Activated CD8-positive, alpha-beta T cell treated with anti-CD3 and anti-CD28 coated beads for 36 hours (primary cell): Measurements from ENCODE around the gene AGPAT4. TPM values are rescaled to one million over a fixed set of nuclear protein-coding genes. Genes with fewer than 3 reads are reported as not detected.

Source experiments
- ATAC-seq: fragments of 200-7000 bp; cut with Tn5 transposase; one replicate; pipeline ENCODE4 v1.10.0; 2021; ENCODE audit warnings: mild to moderate bottlenecking, moderate library complexity
- CTCF ChIA-PET: fragments of 350-600 bp; sonication (Branson Sonifier 250); formaldehyde crosslinking; loops from one replicate; lab custom pipeline; 2021; ENCODE audit warnings: antibody characterized with exemption; lab: Charles Lee
- POLR2A ChIA-PET: fragments of 350-600 bp; sonication (Branson Sonifier 250); formaldehyde crosslinking; loops from one replicate; lab custom pipeline; 2021; ENCODE audit warnings: antibody characterized with exemption; lab: Charles Lee
- DNase-seq: peaks from one replicate; pipeline ENCODE4 v3.0.0-alpha.2; 2020
- H3K27ac Mint-ChIP-seq: one replicate; pipeline ENCODE4 v1.8.0; 2021; ENCODE audit warnings: mild to moderate bottlenecking, mixed read lengths
- H3K27me3 Mint-ChIP-seq: one replicate; pipeline ENCODE4 v1.8.0; 2021; ENCODE audit warnings: mixed read lengths
- H3K36me3 Mint-ChIP-seq: one replicate; pipeline ENCODE4 v1.8.0; 2021; ENCODE audit warnings: low read depth, mixed read lengths
- H3K4me1 Mint-ChIP-seq: one replicate; pipeline ENCODE4 v1.8.0; 2021; ENCODE audit warnings: low read depth, mixed read lengths
- H3K4me3 Mint-ChIP-seq: one replicate; pipeline ENCODE4 v1.8.0; 2021; ENCODE audit warnings: mild to moderate bottlenecking, moderate library complexity, mixed read lengths
- H3K9me3 Mint-ChIP-seq: one replicate; pipeline ENCODE4 v1.8.0; 2021; ENCODE audit warnings: mixed read lengths
- intact Hi-C: fragments of 100-400 bp; cut with micrococcal nuclease; formaldehyde crosslinking; loops from one replicate; pipeline ENCODE4 v1.10.0; 2022
- total RNA-seq, 2 experiments: library from RNA; stranded (reverse); gene quantifications; one replicate each; pipeline ENCODE4 v1.2.3, GENCODE V29; 2021
- TF ChIP-seq, protein P1 (sequence below): fragments of 200-600 bp; IDR thresholded peaks from one replicate; pipeline ENCODE4 v1.8.0; 2022; ENCODE audit warnings: antibody characterized with exemption, mild to moderate bottlenecking

The AGPAT4 gene
- total RNA-seq, 2 experiments from 2014 or later, result 3.5 to 4.7 TPM

DNA sequence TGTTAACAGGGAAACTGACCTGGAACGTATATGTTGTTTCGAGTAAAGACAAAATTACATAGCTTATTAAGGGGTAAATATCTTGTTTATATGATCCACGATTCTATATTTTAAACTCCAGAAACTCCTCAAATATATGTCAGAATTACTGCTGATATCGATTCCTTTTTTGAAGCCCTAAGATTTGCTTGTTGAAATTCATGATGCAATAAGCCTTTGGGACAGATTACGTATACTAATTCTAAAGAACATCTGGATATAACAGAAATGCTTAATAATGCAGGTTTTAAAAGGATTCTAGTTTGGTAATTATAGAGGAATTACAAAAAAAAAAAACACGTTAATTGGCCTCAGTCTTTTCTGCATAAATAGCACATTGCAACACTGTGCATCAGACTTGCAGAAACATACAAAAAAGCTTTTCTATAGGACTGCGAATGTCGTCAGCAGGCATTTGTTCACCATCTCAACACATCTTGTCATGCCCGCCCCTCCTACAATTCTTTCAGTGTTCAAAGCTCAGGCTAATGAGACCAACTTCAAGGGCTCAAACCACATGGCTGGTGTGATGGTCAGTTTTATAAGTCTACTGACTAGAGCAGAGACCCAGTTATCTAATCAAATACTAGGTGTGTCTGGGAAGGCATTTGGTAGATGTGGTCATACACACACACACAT lies 74.9 kb downstream of the AGPAT4 start:
- H3K27me3 Mint-ChIP-seq, result no peaks in the 10 kb centered on the region
- no peaks in the 10 kb centered on the region for H3K4me1 Mint-ChIP-seq
- ChIA-PET POLR2A (no interaction called here), CTCF (no interaction called here)
- TF ChIP-seq, protein P1, sequence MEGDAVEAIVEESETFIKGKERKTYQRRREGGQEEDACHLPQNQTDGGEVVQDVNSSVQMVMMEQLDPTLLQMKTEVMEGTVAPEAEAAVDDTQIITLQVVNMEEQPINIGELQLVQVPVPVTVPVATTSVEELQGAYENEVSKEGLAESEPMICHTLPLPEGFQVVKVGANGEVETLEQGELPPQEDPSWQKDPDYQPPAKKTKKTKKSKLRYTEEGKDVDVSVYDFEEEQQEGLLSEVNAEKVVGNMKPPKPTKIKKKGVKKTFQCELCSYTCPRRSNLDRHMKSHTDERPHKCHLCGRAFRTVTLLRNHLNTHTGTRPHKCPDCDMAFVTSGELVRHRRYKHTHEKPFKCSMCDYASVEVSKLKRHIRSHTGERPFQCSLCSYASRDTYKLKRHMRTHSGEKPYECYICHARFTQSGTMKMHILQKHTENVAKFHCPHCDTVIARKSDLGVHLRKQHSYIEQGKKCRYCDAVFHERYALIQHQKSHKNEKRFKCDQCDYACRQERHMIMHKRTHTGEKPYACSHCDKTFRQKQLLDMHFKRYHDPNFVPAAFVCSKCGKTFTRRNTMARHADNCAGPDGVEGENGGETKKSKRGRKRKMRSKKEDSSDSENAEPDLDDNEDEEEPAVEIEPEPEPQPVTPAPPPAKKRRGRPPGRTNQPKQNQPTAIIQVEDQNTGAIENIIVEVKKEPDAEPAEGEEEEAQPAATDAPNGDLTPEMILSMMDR, result no peak
- H3K36me3 Mint-ChIP-seq, result no peaks in the 10 kb centered on the region
- H3K4me3 Mint-ChIP-seq, result no peak overlapping the region
- no peaks in the 10 kb centered on the region for H3K9me3 Mint-ChIP-seq
- intact Hi-C loops, result no loop called here
- no peak overlapping the region for H3K27ac Mint-ChIP-seq
- no peak for DNase-seq
- ATAC-seq, result no peak

DNA sequence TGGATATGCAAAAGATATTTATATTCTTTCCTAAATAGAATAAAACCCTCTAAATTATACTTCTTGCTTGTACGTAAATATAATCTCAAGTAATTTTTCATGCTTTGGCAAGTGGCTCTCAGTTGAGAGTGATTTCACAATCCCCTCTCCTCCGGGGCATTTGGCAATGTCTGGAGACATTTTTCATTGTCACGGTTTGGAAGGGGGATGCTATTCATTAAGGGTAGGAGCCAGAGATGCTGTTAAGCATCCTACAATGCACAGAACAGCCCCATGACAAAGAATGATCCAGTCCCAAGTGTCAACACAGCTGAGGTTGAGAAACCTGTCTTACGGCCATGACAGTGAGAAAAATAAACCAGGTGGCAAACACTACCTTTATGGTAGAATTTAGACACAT lies 75.7 kb downstream of the AGPAT4 start:
- Mint-ChIP-seq H3K9me3 (no peaks in the 10 kb centered on the region), H3K4me1 (no peaks in the 10 kb centered on the region), H3K27me3 (no peaks in the 10 kb centered on the region), H3K27ac (no peak overlapping the region), H3K36me3 (no peaks in the 10 kb centered on the region), H3K4me3 (no peak overlapping the region)
- intact Hi-C loops, result no loop called here
- TF ChIP-seq, protein P1, result no peak
- DNase-seq (no peak), ATAC-seq (no peak)
- ChIA-PET CTCF (no interaction called here), POLR2A (no interaction called here)

DNA sequence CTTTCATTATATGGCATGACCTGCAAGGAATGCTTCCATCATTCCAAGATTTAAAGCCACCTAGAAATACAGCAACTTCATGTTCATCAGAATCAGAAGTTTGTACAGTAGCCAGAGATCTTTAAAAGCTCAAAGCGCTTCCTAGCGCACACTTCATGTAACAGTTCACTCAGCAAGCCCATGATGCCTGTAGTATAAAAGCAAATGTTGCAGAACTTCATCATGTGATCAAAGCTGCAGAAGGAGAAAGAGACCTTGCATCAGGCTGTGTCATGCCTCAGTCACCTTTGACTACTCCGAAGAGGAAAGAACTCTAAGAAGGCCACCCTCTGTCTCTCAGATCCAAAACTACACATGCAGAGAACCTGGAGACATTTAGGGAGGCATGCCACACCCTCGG lies 78.5 kb downstream of the AGPAT4 start:
- CTCF ChIA-PET, result interaction anchor here (1.0 kb wide), 1 partner anchor 150 kb away, joined by 3 read pairs; no protein-coding TSS in a partner anchor
- TF ChIP-seq, protein P1, result no peak
- peaks cover 4% of the 10 kb centered on the region for H3K36me3 Mint-ChIP-seq
- intact Hi-C loops, result no loop called here
- no peaks in the 10 kb centered on the region for H3K4me1 Mint-ChIP-seq
- H3K27ac Mint-ChIP-seq, result no peak overlapping the region
- POLR2A ChIA-PET, result no interaction called here
- no peak for ATAC-seq
- no peak overlapping the region for H3K4me3 Mint-ChIP-seq
- H3K27me3 Mint-ChIP-seq, result no peaks in the 10 kb centered on the region
- H3K9me3 Mint-ChIP-seq, result peaks cover 8% of the 10 kb centered on the region
- no peak for DNase-seq

DNA sequence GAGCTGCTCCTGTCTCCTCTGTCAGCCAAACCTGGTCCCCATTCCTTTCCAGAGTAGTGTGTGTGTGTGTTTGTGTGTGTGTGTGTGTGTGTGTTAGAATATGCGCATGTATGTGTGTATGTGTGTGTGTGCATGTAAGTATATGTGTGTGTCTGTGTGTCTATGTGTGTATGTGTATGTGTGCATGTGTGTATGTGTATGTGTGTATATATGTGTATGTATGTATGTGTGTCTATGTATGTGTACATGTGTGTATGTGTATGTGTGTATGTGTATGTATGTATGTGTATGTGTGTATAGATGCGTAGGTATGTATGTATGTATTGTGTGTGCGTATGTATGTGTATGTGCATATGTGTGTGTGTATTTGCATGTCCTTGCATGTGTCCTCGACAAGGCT lies 79.5 kb downstream of the AGPAT4 start:
- TF ChIP-seq, protein P1, result no peak
- H3K4me3 Mint-ChIP-seq, result no peak overlapping the region
- intact Hi-C loops, result no loop called here
- H3K36me3 Mint-ChIP-seq, result peaks cover 4% of the 10 kb centered on the region
- ChIA-PET POLR2A (no interaction called here), CTCF (interaction anchor here (1.1 kb wide), 1 partner anchor 179 kb away, joined by 4 read pairs; no protein-coding TSS in a partner anchor)
- no peak overlapping the region for H3K27ac Mint-ChIP-seq
- H3K4me1 Mint-ChIP-seq, result no peaks in the 10 kb centered on the region
- no peaks in the 10 kb centered on the region for H3K27me3 Mint-ChIP-seq
- peaks cover 8% of the 10 kb centered on the region for H3K9me3 Mint-ChIP-seq
- ATAC-seq (no peak), DNase-seq (no peak)

DNA sequence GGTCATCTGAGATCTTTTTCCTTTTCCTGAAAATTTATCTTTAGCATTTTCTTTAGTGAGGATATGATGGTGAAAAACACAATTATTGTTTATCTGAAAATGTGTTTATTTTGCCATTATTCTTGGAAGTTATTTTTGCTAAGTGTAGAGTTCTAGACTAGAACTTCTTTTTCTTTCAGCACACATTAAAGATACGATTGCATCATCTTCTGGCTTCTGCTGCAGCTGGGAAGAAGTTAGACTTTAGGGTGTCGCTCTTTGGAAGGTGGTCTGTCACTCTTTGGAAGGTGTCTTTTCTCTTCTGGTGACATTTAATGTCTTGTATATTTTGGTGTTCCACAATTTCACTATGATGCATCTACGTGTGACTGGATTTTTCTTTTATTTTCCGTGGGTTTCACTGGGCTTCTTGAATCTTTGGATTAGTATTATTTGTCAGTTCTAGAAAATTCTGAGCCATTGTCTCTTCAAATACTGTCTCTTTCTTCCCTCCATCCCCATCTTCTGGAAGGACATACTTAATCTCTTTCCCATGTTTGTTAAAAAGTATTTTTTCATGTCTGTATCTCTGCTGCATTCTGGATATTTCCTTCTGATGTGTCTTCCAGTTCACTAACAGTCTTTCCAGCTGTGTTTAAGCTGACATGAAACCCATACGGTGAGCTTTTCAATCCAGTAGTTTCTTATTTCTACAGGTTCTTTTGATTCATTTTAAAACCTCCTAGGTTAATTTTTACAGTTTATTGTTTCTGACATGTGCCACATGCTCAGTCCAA lies 81.0 kb downstream of the AGPAT4 start:
- Mint-ChIP-seq H3K4me1 (no peaks in the 10 kb centered on the region), H3K9me3 (peaks cover 8% of the 10 kb centered on the region), H3K27ac (no peak overlapping the region), H3K4me3 (no peak overlapping the region), H3K36me3 (peaks cover 4% of the 10 kb centered on the region), H3K27me3 (no peaks in the 10 kb centered on the region)
- DNase-seq (no peak), ATAC-seq (no peak)
- intact Hi-C loops, result no loop called here
- TF ChIP-seq, protein P1, result no peak
- ChIA-PET CTCF (no interaction called here), POLR2A (no interaction called here)
